K562 (cell line): ENCODE measurements around the gene ARPP21. TPM values are rescaled to one million over a fixed set of nuclear protein-coding genes. Genes with fewer than 3 reads are reported as not detected.

ENCODE experiments used
- ATAC-seq: fragments of 200-7000 bp; cut with Tn5 transposase; 3 replicates; pipeline ENCODE4 v1.9.1; 2020; ENCODE audit warnings: moderate library complexity
- BruUV-seq: library from RNA; stranded (reverse); fragments of 400-500 nt; replicated peaks from 2 replicates; lab custom pipeline; 2021; lab: Mats Ljungman, UMichigan
- CTCF ChIA-PET: fragments of 300-600 bp; formaldehyde crosslinking; extraction: SDS; loops from one replicate; lab custom pipeline; 2021; ENCODE audit warnings: low intra/inter-chr PET ratio; lab: Yijun Ruan, JAX
- POLR2A ChIA-PET: fragments of 300-600, 350-650 bp; sonication (Branson Sonifier 250); formaldehyde crosslinking; extraction: SDS; loops from one replicate; lab custom pipeline; 2021; ENCODE audit warnings: antibody characterized with exemption, inconsistent platforms; lab: Yijun Ruan, JAX
- DNase-seq, 4 experiments: peaks; one replicate each; pipeline versions ENCODE4 v3.0.0 to v3.0.0-alpha.2; 2011 to 2018; ENCODE audit warnings: low spot score in 3 of 4, mixed read lengths in 3 of 4; ENCODE audit errors: extremely low read depth in 1 of 4
- FAIRE-seq: peaks from 2 replicates; lab custom pipeline; 2011; peaks lifted over from hg19 to GRCh38; lab: Jason Lieb, UNC
- H2AFZ ChIP-seq: 2 replicates; pipeline ENCODE4 v1.6.0; 2011; ENCODE audit warnings: low read depth, low read length, control low read depth, inconsistent platforms
- H3K27ac ChIP-seq: fragments of 200-600 bp; 3 replicates; pipeline ENCODE4 v1.8.0; 2011; ENCODE audit warnings: low read depth, mild to moderate bottlenecking, control low read depth, inconsistent platforms, low read length, moderate library complexity, mixed read lengths; ENCODE audit errors: extremely low read depth
- H3K27me3 ChIP-seq, 2 experiments: fragments of 300-600 bp in 1 of 2; 2 replicates in 1 of 2; 3 replicates in 1 of 2; pipeline versions ENCODE4 v1.6.0 to v1.8.0; 2011; ENCODE audit warnings: inconsistent platforms in 2 of 2, low read length in 2 of 2, mild to moderate bottlenecking in 1 of 2, mixed read lengths in 1 of 2, moderate library complexity in 1 of 2; ENCODE audit not compliant: control insufficient read depth in 2 of 2, insufficient read depth in 2 of 2
- H3K36me3 ChIP-seq: fragments of 300-600 bp; 3 replicates; pipeline ENCODE4 v1.8.0; 2011; ENCODE audit warnings: mild to moderate bottlenecking, low read length, inconsistent platforms; ENCODE audit not compliant: control insufficient read depth, insufficient read depth
- H3K4me1 ChIP-seq, 2 experiments: fragments of 200-600 bp in 1 of 2; replicated peaks in 1 of 2; 2 replicates in 1 of 2; 3 replicates in 1 of 2; pipeline versions ENCODE4 v1.5.1 to v1.8.0; 2011; ENCODE audit warnings: inconsistent platforms in 2 of 2, low read length in 2 of 2, mild to moderate bottlenecking in 1 of 2, mixed read lengths in 1 of 2, moderate library complexity in 1 of 2; ENCODE audit not compliant: control insufficient read depth in 2 of 2, insufficient read depth in 2 of 2
- H3K4me2 ChIP-seq: 2 replicates; pipeline ENCODE4 v1.6.1; 2011; ENCODE audit warnings: low read length, control low read depth, inconsistent platforms, mixed read lengths; ENCODE audit not compliant: insufficient read depth
- H3K4me3 ChIP-seq: fragments of 200-600 bp; sonication (generic), shearing (Covaris generic); 2 replicates; pipeline ENCODE4 v1.5.1; 2016; ENCODE audit warnings: control low read depth, inconsistent platforms
- H3K79me2 ChIP-seq: fragments of 200-600 bp; 3 replicates; pipeline ENCODE4 v1.8.0; 2011; ENCODE audit warnings: low read length, inconsistent platforms; ENCODE audit not compliant: control insufficient read depth, insufficient read depth
- H3K9ac ChIP-seq, 2 experiments: 2 replicates each; pipeline versions ENCODE4 v1.6.0 to v1.6.1; 2011; ENCODE audit warnings: low read depth in 2 of 2, low read length in 2 of 2, control low read depth in 1 of 2, inconsistent platforms in 1 of 2, mild to moderate bottlenecking in 1 of 2, mixed read lengths in 1 of 2; ENCODE audit not compliant: insufficient read depth in 1 of 2
- H3K9me1 ChIP-seq: one replicate; pipeline ENCODE4 v1.6.0; 2011; ENCODE audit warnings: inconsistent platforms, mild to moderate bottlenecking, low read length, moderate library complexity; ENCODE audit not compliant: control insufficient read depth, insufficient read depth
- H3K9me3 ChIP-seq: replicated peaks from 2 replicates; pipeline ENCODE4 v1.5.1; 2011; ENCODE audit warnings: low read depth, low read length, inconsistent platforms; ENCODE audit not compliant: control insufficient read depth, insufficient read depth
- H4K20me1 ChIP-seq: replicated peaks from 2 replicates; pipeline ENCODE4 v1.6.1; 2011; ENCODE audit warnings: low read length, inconsistent platforms, mixed read lengths; ENCODE audit not compliant: control insufficient read depth, insufficient read depth
- BRF1 ChIP-seq: IDR thresholded peaks from 3 replicates; pipeline ENCODE4 v1.6.1; 2011; ENCODE audit warnings: borderline replicate concordance, mild to moderate bottlenecking; ENCODE audit not compliant: insufficient read length; ENCODE audit errors: extremely low read depth
- CBX5 ChIP-seq: IDR thresholded peaks from 2 replicates; pipeline ENCODE4 v1.6.1; 2014; ENCODE audit warnings: low read depth, borderline replicate concordance
- CHD1 ChIP-seq: fragments of 200-600 bp; sonication (generic); IDR thresholded peaks from one replicate; pipeline ENCODE4 v1.6.1; 2012; ENCODE audit warnings: mild to moderate bottlenecking, moderate library complexity, low read length, inconsistent platforms
- FOXO4 ChIP-seq: fragments of 450-650 bp; formaldehyde crosslinking; IDR thresholded peaks from 2 replicates; pipeline ENCODE4 v1.4.0; 2020; ENCODE audit warnings: mild to moderate bottlenecking, moderate library complexity
- GATA2 ChIP-seq: sonication (generic); formaldehyde crosslinking; IDR thresholded peaks from 2 replicates; pipeline ENCODE4 v1.4.0; 2020; ENCODE audit warnings: mild to moderate bottlenecking, missing genetic modification reagents
- ILF3 ChIP-seq: fragments of 450-650 bp; IDR thresholded peaks from 2 replicates; pipeline ENCODE4 v1.6.1; 2018; ENCODE audit warnings: antibody characterized with exemption, mild to moderate bottlenecking, moderate library complexity, borderline replicate concordance
- KLF10 ChIP-seq: fragments of 250-450 bp; sonication (Bioruptor Pico); IDR thresholded peaks from 2 replicates; pipeline ENCODE4 v1.6.1; 2021; ENCODE audit warnings: matching md5 sums
- MIER1 ChIP-seq: fragments of 450-650 bp; IDR thresholded peaks from 2 replicates; pipeline ENCODE4 v1.6.1; 2016; ENCODE audit warnings: antibody characterized with exemption, mild to moderate bottlenecking, low read depth
- RAD21 ChIP-seq, 2 experiments: fragments of 250-450 bp in 1 of 2; fragments of 450-650 bp in 1 of 2; sonication (Bioruptor Pico) in 1 of 2; formaldehyde crosslinking in 1 of 2; IDR thresholded peaks in 1 of 2; conservative IDR thresholded peaks in 1 of 2; 2 replicates each; pipeline versions ENCODE4 v1.4.0 to v1.8.0; 2020 to 2022; ENCODE audit warnings: mild to moderate bottlenecking in 2 of 2, moderate library complexity in 1 of 2
- SMAD1 ChIP-seq: fragments of 150-350 bp; IDR thresholded peaks from 2 replicates; pipeline ENCODE4 v1.6.1; 2014; ENCODE audit warnings: low read length, low read depth; ENCODE audit not compliant: partially characterized antibody
- ZNF384 ChIP-seq: IDR thresholded peaks from 2 replicates; pipeline ENCODE4 v1.6.1; 2012; ENCODE audit warnings: low read depth, low read length, improper control_type of control experiment
- ZNF561 ChIP-seq: fragments of 450-650 bp; formaldehyde crosslinking; conservative IDR thresholded peaks from 2 replicates; pipeline ENCODE4 v1.4.0; 2020; ENCODE audit warnings: mild to moderate bottlenecking, moderate library complexity
- ZNF77 ChIP-seq: fragments of 250-450 bp; sonication (Bioruptor Pico); IDR thresholded peaks from 2 replicates; pipeline ENCODE4 v1.5.0; 2020
- WGBS: fragments of 100-300 bp; shearing (Covaris generic); methylation state at CpG from one replicate; pipeline ENCODE4 v1.1.6; 2016; ENCODE audit warnings: low coverage, mixed read lengths; ENCODE audit not compliant: insufficient coverage; ENCODE audit errors: missing lambda C conversion rate; 5-methylcytosine and 5-hydroxymethylcytosine counted together
- in situ Hi-C: fragments of 300-500 bp; cut with MboI; formaldehyde crosslinking; loops from 4 replicates; pipeline ENCODE4 v1.15.0; 2018; ENCODE audit warnings: inconsistent platforms, mixed read lengths
- intact Hi-C: fragments of 100-400 bp; cut with micrococcal nuclease; formaldehyde crosslinking; loops from 2 replicates; pipeline ENCODE4 v1.14.2; 2022
- polyA plus RNA-seq, 8 experiments: library from polyadenylated mRNA; depleted of rRNA in 4 of 8; stranded (reverse) in 5 of 8; unstranded in 3 of 8; fragments of >200 nt; fragmentation: Nextera tagmentation in 2 of 8; fragmentation: Illumina TruSeq in 1 of 8; extraction: Ambion mirVana in 2 of 8; extraction: Trizol in 1 of 8; gene quantifications; 2 replicates each; pipeline versions ENCODE4 v1.2.1 to v1.2.3, GENCODE V29; 2011 to 2014; ENCODE audit warnings: inconsistent platforms in 1 of 8, missing spikeins in 1 of 8
- total RNA-seq, 7 experiments: library from RNA; depleted of rRNA in 6 of 7; stranded (reverse); fragments of >200 nt in 6 of 7; fragmentation: Illumina TruSeq in 2 of 7; extraction: Trizol in 2 of 7; gene quantifications; 2 replicates each; pipeline versions ENCODE4 v1.2.1 to v1.2.3, GENCODE V29; 2011 to 2021; ENCODE audit warnings: low replicate concordance in 1 of 7
- TF ChIP-seq, protein P1 (sequence below): fragments of 450-650 bp; formaldehyde crosslinking; IDR thresholded peaks from 2 replicates; pipeline ENCODE4 v1.4.0; 2022; ENCODE audit warnings: missing genetic modification characterization

The ARPP21 gene
- total and polyA plus RNA-seq, 9 of the 15 experiments (the other 6 are each of a cell fraction or from before 2014, with no cell fraction given): not detected

- DNase-seq (no peak), ATAC-seq (no peak), FAIRE-seq (no peak)
- Histone ChIP-seq H3K4me3 (no peak overlapping the region), H3K4me2 (no peak overlapping the region), H2AFZ (no peak overlapping the region), H3K36me3 (no peaks in the 10 kb centered on the region), H3K9me3 (peaks cover 4% of the 10 kb centered on the region), H3K27me3 (no peaks in the 10 kb centered on the region), H3K4me1 (no peaks in the 10 kb centered on the region), H3K79me2 (no peaks in the 10 kb centered on the region), H3K9me1 (no peaks in the 10 kb centered on the region), H3K9ac (no peak overlapping the region), H4K20me1 (no peaks in the 10 kb centered on the region), H3K27ac (no peak overlapping the region)
- no TSS peak for BruUV-seq
- ChIA-PET POLR2A (no interaction called here), CTCF (no interaction called here)
- intact Hi-C loops (no loop called here), in situ Hi-C loops (no loop called here)
- WGBS: 0% methylated on average over 2 of the region's 2 CpGs
- TF ChIP-seq ZNF561 (CRISPR knock-in tag): no peak
- TF ChIP-seq KLF10 (CRISPR knock-in tag): no peak
- TF ChIP-seq, protein P1, sequence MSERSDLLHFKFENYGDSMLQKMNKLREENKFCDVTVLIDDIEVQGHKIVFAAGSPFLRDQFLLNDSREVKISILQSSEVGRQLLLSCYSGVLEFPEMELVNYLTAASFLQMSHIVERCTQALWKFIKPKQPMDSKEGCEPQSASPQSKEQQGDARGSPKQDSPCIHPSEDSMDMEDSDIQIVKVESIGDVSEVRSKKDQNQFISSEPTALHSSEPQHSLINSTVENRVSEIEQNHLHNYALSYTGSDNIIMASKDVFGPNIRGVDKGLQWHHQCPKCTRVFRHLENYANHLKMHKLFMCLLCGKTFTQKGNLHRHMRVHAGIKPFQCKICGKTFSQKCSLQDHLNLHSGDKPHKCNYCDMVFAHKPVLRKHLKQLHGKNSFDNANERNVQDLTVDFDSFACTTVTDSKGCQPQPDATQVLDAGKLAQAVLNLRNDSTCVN: no peak
- TF ChIP-seq CBX5: no peak
- no peak for TF ChIP-seq SMAD1
- TF ChIP-seq RAD21 (CRISPR knock-in tag; conservative IDR thresholded peaks at IDR 0.05 in 1 of 2, IDR thresholded peaks at IDR 0.05 in 1 of 2): no peak
- TF ChIP-seq FOXO4 (CRISPR knock-in tag): no peak
- no peak for TF ChIP-seq GATA2
- TF ChIP-seq CHD1: no peak
- no peak for TF ChIP-seq ILF3
- no peak for TF ChIP-seq MIER1
- TF ChIP-seq BRF1: no peak
- TF ChIP-seq ZNF77: no peak
- TF ChIP-seq ZNF384: no peak
These were observed 32.2 kb downstream of the ARPP21 start for GRCh38 chr3:35671483-35671882.
